ENCODE measurements around the gene ERVK3-1. TPM values are rescaled to one million over a fixed set of nuclear protein-coding genes. Genes with fewer than 3 reads are reported as not detected.

ERVK3-1 gene
- total and polyA plus RNA-seq, 2 of the 13 experiments (the other 11 are each of a cell fraction or from before 2014, with no cell fraction given), result 28.5 to 38.7 TPM

DNA sequence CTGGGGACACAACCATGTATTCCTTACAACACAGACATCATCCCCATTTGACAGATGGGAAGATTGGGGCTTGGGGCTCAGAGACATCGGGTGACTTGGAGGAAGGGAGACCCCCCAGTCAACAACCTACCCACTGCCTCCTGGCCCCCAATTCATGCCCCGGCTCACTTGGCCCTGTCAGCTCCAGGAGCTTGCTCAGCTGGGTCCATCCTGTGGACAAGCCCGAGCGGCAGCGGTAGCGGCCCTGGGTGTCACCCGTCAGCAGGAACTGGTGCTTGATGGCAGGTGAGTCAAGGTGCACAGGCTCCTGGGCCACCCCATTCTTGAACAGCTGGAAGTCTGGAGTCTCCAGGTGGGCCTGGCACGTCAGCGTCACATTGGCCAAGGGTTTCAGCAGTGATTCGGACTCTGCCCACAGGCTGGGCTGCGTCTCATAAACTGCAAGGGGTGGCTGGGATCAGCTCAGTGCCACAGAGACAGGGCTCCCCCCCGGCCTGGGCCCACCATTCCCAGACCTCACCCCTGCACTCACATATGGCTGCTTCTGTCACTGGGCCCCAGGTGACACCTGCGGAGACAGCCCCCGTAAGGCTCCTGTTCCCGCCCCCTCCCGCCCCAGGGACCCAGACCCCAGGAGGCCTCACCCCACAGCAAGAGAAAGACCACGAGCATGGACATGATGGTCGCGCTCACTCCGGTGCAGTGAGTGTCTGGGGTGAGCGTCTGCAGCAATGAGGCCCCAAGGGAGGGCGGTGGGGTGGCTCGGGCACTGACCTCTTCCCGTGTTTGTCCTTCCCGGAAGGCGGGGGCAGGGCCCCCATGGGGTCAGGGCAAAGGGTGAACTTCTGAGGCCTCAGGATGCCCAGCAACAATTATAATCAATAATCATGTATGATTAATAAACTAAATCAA is 47.8 kb downstream of the ERVK3-1 start, which contains the start of gene A1BG (continued):
- TF ChIP-seq FOXA3 (CRISPR knock-in tag; IDR thresholded peaks at IDR 0.05) (peak; percentile 60), DMAP1 (CRISPR knock-in tag; IDR thresholded peaks at IDR 0.05) (peak; percentile 55; the same call in 1 of the 2 replicates), SRSF1 (optimal IDR thresholded peaks at IDR 0.05; ENCODE audit: low read depth, low read length) (no peak), ZNF143 (CRISPR knock-in tag; IDR thresholded peaks at IDR 0.05) (0 out of 2 replicates have a peak, but pooled peaks have one; percentile 19), ZNF205 (CRISPR knock-in tag; IDR thresholded peaks at IDR 0.05) (no peak), ZNF598 (CRISPR knock-in tag; IDR thresholded peaks at IDR 0.05; ENCODE audit: borderline replicate concordance) (no peak), ZNF547 (CRISPR knock-in tag; IDR thresholded peaks at IDR 0.05) (no peak), PHB2 (IDR thresholded peaks at IDR 0.05; ENCODE audit: partially characterized antibody) (no peak), SRSF9 (IDR thresholded peaks at IDR 0.05; ENCODE audit: borderline replicate concordance, insufficient read depth, low read depth, low read length, poor library complexity, severe bottlenecking) (no peak), EEA1 (CRISPR knock-in tag; IDR thresholded peaks at IDR 0.05; ENCODE audit: borderline replicate concordance) (no peak), TOE1 (CRISPR knock-in tag; IDR thresholded peaks at IDR 0.05) (no peak), TBX2 (CRISPR knock-in tag; IDR thresholded peaks at IDR 0.05; ENCODE audit: borderline replicate concordance) (peak; percentile 36; the same call in 1 of the 2 replicates), ZNF501 (CRISPR knock-in tag; IDR thresholded peaks at IDR 0.05) (0 out of 2 replicates have a peak, but pooled peaks have one; percentile 12), ZFYVE20 (CRISPR knock-in tag; IDR thresholded peaks at IDR 0.05; ENCODE audit: borderline replicate concordance, low read depth) (no peak), YY1 (IDR thresholded peaks at IDR 0.05; ENCODE audit: insufficient read depth, insufficient replicate concordance, low read depth, low read length) (peak; percentile 12), ATF7 (IDR thresholded peaks at IDR 0.05) (no peak), ATF7 (CRISPR knock-in tag; IDR thresholded peaks at IDR 0.05) (no peak)
- TF ChIP-seq, protein P1, sequence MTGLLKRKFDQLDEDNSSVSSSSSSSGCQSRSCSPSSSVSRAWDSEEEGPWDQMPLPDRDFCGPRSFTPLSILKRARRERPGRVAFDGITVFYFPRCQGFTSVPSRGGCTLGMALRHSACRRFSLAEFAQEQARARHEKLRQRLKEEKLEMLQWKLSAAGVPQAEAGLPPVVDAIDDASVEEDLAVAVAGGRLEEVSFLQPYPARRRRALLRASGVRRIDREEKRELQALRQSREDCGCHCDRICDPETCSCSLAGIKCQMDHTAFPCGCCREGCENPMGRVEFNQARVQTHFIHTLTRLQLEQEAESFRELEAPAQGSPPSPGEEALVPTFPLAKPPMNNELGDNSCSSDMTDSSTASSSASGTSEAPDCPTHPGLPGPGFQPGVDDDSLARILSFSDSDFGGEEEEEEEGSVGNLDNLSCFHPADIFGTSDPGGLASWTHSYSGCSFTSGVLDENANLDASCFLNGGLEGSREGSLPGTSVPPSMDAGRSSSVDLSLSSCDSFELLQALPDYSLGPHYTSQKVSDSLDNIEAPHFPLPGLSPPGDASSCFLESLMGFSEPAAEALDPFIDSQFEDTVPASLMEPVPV (CRISPR knock-in tag; IDR thresholded peaks at IDR 0.05), result no peak
- TF ChIP-seq, protein P2, sequence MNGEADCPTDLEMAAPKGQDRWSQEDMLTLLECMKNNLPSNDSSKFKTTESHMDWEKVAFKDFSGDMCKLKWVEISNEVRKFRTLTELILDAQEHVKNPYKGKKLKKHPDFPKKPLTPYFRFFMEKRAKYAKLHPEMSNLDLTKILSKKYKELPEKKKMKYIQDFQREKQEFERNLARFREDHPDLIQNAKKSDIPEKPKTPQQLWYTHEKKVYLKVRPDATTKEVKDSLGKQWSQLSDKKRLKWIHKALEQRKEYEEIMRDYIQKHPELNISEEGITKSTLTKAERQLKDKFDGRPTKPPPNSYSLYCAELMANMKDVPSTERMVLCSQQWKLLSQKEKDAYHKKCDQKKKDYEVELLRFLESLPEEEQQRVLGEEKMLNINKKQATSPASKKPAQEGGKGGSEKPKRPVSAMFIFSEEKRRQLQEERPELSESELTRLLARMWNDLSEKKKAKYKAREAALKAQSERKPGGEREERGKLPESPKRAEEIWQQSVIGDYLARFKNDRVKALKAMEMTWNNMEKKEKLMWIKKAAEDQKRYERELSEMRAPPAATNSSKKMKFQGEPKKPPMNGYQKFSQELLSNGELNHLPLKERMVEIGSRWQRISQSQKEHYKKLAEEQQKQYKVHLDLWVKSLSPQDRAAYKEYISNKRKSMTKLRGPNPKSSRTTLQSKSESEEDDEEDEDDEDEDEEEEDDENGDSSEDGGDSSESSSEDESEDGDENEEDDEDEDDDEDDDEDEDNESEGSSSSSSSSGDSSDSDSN (CRISPR knock-in tag; IDR thresholded peaks at IDR 0.05), result peak; percentile 38
- TF ChIP-seq, protein P3, sequence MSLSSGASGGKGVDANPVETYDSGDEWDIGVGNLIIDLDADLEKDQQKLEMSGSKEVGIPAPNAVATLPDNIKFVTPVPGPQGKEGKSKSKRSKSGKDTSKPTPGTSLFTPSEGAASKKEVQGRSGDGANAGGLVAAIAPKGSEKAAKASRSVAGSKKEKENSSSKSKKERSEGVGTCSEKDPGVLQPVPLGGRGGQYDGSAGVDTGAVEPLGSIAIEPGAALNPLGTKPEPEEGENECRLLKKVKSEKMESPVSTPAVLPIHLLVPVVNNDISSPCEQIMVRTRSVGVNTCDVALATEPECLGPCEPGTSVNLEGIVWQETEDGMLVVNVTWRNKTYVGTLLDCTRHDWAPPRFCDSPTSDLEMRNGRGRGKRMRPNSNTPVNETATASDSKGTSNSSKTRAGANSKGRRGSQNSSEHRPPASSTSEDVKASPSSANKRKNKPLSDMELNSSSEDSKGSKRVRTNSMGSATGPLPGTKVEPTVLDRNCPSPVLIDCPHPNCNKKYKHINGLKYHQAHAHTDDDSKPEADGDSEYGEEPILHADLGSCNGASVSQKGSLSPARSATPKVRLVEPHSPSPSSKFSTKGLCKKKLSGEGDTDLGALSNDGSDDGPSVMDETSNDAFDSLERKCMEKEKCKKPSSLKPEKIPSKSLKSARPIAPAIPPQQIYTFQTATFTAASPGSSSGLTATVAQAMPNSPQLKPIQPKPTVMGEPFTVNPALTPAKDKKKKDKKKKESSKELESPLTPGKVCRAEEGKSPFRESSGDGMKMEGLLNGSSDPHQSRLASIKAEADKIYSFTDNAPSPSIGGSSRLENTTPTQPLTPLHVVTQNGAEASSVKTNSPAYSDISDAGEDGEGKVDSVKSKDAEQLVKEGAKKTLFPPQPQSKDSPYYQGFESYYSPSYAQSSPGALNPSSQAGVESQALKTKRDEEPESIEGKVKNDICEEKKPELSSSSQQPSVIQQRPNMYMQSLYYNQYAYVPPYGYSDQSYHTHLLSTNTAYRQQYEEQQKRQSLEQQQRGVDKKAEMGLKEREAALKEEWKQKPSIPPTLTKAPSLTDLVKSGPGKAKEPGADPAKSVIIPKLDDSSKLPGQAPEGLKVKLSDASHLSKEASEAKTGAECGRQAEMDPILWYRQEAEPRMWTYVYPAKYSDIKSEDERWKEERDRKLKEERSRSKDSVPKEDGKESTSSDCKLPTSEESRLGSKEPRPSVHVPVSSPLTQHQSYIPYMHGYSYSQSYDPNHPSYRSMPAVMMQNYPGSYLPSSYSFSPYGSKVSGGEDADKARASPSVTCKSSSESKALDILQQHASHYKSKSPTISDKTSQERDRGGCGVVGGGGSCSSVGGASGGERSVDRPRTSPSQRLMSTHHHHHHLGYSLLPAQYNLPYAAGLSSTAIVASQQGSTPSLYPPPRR (CRISPR knock-in tag; IDR thresholded peaks at IDR 0.05; ENCODE audit: borderline replicate concordance), result peak; percentile 45; the same call in 1 of the 2 replicates
